WTC11 (cell line): ENCODE results near the gene ETV3.

ENCODE experiments used
- FOXP1 ChIP-seq: sonication (generic); formaldehyde crosslinking; IDR thresholded peaks from 2 replicates; pipeline ENCODE4 v1.8.0; 2022; ENCODE audit warnings: missing genetic modification reagents, mild to moderate bottlenecking, moderate library complexity, borderline replicate concordance
- ZBTB21 ChIP-seq: sonication (generic); formaldehyde crosslinking; IDR thresholded peaks from 2 replicates; pipeline ENCODE4 v1.8.1; 2023; ENCODE audit warnings: mild to moderate bottlenecking, missing genetic modification reagents, borderline replicate concordance
- TF ChIP-seq, protein P1 (sequence below): fragments of 200-600 bp; IDR thresholded peaks from 2 replicates; pipeline ENCODE4 v1.8.0; 2022; ENCODE audit warnings: antibody characterized with exemption

DNA sequence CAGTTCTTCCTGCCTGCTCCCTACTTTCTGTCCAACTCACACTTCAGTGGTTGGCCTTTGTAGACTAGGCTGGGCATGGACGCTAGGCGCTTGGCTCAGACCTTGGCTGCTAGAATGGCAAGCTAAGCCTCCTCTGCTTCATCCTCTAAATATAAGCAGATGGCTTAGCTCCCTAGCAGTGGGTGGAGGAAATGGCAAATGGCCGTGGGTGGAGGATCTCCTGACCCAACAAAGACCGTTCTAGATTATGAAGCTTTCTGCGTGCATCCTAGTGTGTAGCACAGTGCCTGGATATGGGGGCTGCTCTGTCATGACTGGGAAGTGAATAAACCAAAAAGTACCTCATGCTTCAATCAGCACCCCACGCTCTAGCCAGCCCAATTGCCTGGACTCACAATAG, 28.2 kb downstream of the ETV3 start:
- TF ChIP-seq, protein P1, sequence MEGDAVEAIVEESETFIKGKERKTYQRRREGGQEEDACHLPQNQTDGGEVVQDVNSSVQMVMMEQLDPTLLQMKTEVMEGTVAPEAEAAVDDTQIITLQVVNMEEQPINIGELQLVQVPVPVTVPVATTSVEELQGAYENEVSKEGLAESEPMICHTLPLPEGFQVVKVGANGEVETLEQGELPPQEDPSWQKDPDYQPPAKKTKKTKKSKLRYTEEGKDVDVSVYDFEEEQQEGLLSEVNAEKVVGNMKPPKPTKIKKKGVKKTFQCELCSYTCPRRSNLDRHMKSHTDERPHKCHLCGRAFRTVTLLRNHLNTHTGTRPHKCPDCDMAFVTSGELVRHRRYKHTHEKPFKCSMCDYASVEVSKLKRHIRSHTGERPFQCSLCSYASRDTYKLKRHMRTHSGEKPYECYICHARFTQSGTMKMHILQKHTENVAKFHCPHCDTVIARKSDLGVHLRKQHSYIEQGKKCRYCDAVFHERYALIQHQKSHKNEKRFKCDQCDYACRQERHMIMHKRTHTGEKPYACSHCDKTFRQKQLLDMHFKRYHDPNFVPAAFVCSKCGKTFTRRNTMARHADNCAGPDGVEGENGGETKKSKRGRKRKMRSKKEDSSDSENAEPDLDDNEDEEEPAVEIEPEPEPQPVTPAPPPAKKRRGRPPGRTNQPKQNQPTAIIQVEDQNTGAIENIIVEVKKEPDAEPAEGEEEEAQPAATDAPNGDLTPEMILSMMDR: no peak
- TF ChIP-seq FOXP1 (no peak), ZBTB21 (CRISPR knock-in tag) (no peak)
